Memory B cell (primary cell): ENCODE measurements around the gene SPATA46.
"Not testable (repeated sequence)": the region's sequence is repeated elsewhere in the genome, so short reads cannot be mapped to it uniquely, and the experiment has no call there.

Experiments used
- ATAC-seq: fragments of 150-1000 bp; cut with Tn5 transposase; 2 replicates; pipeline ENCODE4 v1.10.0; 2021; ENCODE audit warnings: low read depth, mild to moderate bottlenecking, moderate library complexity
- DNase-seq, 2 donors: peaks; one replicate each; pipeline ENCODE4 v3.0.0; 2022; ENCODE audit warnings: low spot score in 2 of 2
- H3K27ac Mint-ChIP-seq: one replicate; pipeline ENCODE4 v1.8.0; 2022; ENCODE audit warnings: mild to moderate bottlenecking, moderate library complexity, mixed read lengths
- H3K27me3 Mint-ChIP-seq: one replicate; pipeline ENCODE4 v1.8.0; 2022; ENCODE audit warnings: mixed read lengths
- H3K36me3 Mint-ChIP-seq: one replicate; pipeline ENCODE4 v1.8.0; 2022; ENCODE audit warnings: mild to moderate bottlenecking, mixed read lengths
- H3K4me1 Mint-ChIP-seq: one replicate; pipeline ENCODE4 v1.8.0; 2022; ENCODE audit warnings: mixed read lengths
- H3K4me3 Mint-ChIP-seq: one replicate; pipeline ENCODE4 v1.8.0; 2022; ENCODE audit warnings: mild to moderate bottlenecking, moderate library complexity, mixed read lengths
- H3K9me3 Mint-ChIP-seq: one replicate; pipeline ENCODE4 v1.8.0; 2022; ENCODE audit warnings: mixed read lengths

SPATA46 gene

DNA sequence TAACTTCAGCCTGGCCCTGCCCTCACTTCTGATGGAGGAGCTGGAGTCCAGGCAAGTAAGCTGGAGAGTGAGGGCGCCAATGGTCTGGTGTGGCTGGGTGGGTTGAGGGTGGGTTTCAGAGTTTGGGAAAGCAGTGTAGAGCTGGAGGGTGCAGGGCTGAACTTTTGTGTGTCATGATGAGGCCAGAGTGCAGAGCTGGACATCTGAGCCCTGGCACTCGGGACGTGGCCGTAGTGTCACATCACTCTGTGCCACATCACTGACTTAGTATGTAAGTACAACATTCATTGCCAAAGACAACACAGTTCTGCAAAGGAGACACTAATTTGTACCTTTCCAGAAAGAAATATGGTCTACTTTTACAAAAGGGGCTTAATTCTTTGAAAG lies 15.8 kb downstream of the SPATA46 start:
- H3K4me3 Mint-ChIP-seq: no peak overlapping the region
- H3K27me3 Mint-ChIP-seq: peaks cover 19% of the 10 kb centered on the region
- H3K36me3 Mint-ChIP-seq: no peaks in the 10 kb centered on the region
- no peak overlapping the region for H3K27ac Mint-ChIP-seq
- H3K4me1 Mint-ChIP-seq: peaks cover 2% of the 10 kb centered on the region
- H3K9me3 Mint-ChIP-seq: no peaks in the 10 kb centered on the region
- no peak for DNase-seq
- ATAC-seq: no peak

DNA sequence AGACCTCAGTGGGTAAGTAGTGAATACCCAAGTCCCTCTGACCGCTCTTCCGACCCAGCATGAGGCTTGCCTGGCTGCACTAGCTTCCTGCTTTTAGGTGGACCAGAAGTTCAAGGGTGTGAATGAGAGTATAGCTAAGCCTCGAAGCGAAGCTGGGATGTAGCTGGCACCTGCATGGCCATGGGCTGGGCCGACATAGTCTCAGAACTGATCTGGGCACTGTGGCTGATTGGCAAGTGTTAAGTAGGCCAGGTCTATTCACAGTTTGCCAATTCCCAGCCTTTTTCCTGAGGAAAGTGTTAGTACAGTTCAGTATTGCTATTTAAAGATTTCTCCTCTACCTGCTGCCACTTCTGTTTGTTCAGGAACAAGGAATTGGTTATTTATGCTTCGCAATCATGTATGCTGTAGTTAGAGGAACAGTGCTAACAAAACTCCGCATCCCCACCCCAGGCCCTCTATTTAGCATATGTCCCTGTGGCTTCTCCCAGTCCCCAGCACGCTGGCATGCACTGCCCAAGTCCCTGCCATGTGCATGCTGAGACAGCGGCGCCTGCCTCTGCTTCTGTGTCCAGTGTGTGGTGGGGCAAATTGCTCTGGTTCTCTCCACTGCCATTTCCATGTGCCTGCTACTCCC lies 16.3 kb downstream of the SPATA46 start:
- ATAC-seq (no peak), DNase-seq (no peak)
- H3K4me3 Mint-ChIP-seq: no peak overlapping the region
- H3K27me3 Mint-ChIP-seq: peaks cover 22% of the 10 kb centered on the region
- no peaks in the 10 kb centered on the region for H3K36me3 Mint-ChIP-seq
- H3K27ac Mint-ChIP-seq: no peak overlapping the region
- H3K4me1 Mint-ChIP-seq: peaks cover 2% of the 10 kb centered on the region
- no peaks in the 10 kb centered on the region for H3K9me3 Mint-ChIP-seq

DNA sequence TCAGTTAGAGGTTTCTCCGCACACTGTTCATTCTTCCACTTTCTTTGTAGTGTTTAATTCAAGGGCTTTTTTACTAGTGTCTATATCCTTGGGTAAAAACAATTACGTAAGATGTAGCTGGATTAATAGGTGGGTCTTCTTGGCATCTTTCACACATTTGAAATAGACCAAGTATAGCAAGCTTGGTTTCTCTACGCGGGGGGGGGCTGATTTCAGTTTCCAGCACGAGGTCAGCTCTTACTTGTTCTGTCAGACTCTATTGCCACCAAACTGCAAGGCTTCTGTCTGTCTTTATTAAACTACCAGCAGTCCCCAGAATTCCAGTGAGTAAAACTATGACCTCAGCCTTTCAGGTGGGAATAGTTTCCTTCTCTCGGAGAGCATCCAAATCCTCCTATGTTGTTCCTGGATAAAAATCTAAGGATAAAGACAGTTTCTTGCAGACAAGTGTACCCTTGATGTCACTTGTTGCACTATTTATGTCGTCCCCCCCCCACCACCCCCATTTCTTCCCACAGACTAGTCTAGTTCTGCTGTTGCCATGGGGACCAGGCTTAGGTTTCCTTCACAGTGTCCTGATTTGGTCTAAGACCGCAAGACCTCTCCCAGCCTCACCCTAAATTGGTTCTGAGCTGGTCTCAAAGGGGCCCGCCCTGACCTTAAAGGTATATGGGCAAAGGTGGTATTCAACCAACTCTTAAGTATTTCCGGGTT lies 17.0 kb downstream of the SPATA46 start:
- H3K36me3 Mint-ChIP-seq: no peaks in the 10 kb centered on the region
- DNase-seq (no peak), ATAC-seq (no peak)
- H3K27me3 Mint-ChIP-seq: peaks cover 20% of the 10 kb centered on the region
- H3K4me3 Mint-ChIP-seq: no peak overlapping the region
- H3K4me1 Mint-ChIP-seq: peaks cover 2% of the 10 kb centered on the region
- no peak overlapping the region for H3K27ac Mint-ChIP-seq
- no peaks in the 10 kb centered on the region for H3K9me3 Mint-ChIP-seq

DNA sequence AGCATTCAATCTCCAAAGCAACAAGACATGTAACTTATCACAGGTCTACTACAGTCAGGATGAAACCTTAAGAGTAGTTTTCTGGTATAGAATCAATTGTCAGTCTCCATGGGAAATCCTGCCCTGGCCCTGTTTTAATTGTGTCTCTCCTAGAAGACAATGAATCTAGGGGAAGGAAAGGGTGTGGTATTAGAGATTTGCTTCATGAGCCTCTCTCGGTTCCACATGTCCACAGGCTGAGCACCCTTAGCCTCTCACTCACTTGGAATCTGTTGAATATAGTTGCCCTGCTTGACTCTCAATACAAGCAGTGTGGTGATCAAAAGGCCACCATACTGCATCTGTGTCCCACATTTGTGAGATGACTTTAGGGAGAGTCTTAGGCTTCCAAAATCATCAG lies 17.7 kb downstream of the SPATA46 start:
- Mint-ChIP-seq H3K4me1 (no peaks in the 10 kb centered on the region), H3K4me3 (no peak overlapping the region), H3K27ac (no peak overlapping the region), H3K36me3 (no peaks in the 10 kb centered on the region), H3K9me3 (no peaks in the 10 kb centered on the region), H3K27me3 (peaks cover 18% of the 10 kb centered on the region)
- DNase-seq: no peak
- no peak for ATAC-seq

DNA sequence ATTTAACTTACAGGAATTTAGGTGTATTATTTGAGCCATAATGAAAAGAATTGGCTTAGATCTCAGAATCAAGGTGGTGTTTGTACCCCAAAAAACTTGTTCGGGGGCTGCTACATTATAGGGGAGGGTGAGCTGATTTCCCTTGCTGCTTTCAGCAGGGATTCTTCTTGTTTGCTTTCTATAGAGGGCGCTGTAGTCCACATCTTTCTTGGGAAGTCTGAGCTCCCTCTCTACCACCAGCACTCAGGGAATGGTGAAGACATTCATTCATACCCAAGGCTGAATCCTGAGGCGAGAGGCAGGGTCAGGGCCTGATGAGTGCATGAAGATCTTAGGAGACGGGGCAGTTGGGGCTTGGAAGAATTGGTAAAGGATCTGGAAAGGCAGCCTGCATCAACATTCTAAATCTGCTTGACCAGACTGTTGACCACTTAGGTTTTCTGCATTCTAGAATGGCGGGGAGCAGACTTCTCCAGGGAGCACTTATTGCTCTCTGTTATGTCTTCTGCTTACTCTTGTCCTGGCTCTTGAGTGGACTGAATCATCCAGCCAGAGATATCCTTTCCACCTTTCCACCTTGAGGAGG lies 18.9 kb downstream of the SPATA46 start:
- no peak for DNase-seq
- peaks cover 14% of the 10 kb centered on the region for H3K27me3 Mint-ChIP-seq
- H3K27ac Mint-ChIP-seq: no peak overlapping the region
- no peaks in the 10 kb centered on the region for H3K36me3 Mint-ChIP-seq
- ATAC-seq: no peak
- no peaks in the 10 kb centered on the region for H3K4me1 Mint-ChIP-seq
- H3K9me3 Mint-ChIP-seq: no peaks in the 10 kb centered on the region
- H3K4me3 Mint-ChIP-seq: no peak overlapping the region

DNA sequence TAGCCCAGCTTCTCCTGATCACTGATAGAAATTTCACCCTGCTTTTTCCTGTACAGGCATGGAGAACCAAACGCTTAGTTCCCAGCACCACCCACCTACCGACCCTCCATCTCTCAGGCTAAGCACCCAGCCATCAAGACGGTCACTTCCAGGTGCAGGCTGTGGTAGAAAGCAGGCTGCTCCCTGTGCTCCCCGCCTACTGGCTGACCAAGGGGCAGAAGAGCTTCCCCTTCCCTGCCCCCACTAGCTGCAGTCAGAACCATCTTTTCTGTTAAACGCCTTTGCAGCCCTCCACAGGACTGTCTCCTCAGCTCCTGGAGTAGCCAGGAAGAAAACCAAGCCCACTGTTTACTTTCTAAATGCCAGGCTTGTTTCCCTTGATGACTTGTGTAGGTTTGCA lies 23.0 kb downstream of the SPATA46 start:
- H3K4me1 Mint-ChIP-seq: no peaks in the 10 kb centered on the region
- H3K4me3 Mint-ChIP-seq: no peak overlapping the region
- no peak for ATAC-seq
- DNase-seq: no peak
- H3K27me3 Mint-ChIP-seq: peaks cover 15% of the 10 kb centered on the region
- H3K9me3 Mint-ChIP-seq: no peaks in the 10 kb centered on the region
- H3K27ac Mint-ChIP-seq: no peak overlapping the region
- no peaks in the 10 kb centered on the region for H3K36me3 Mint-ChIP-seq

DNA sequence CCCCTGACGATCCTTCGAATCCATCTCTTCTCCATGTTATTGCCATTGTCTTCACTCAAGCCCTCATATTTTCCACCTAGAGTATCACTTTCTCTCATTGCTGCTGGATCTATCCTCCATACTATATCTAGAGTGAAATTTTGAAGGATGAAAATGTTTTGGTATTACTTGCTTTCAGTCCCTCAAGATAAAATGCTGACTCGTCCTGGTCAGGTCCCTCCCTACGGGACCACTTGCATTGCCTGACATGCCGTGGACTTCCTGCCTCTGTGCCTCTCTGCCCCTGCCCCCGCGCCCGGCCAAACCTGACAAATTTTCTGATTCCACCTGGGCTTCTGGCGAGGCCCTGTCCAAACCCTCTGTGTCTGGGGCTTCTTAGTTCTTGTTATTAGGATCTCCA lies 23.6 kb downstream of the SPATA46 start:
- H3K9me3 Mint-ChIP-seq: no peaks in the 10 kb centered on the region
- H3K4me1 Mint-ChIP-seq: no peaks in the 10 kb centered on the region
- no peak for ATAC-seq
- no peak for DNase-seq
- peaks cover 15% of the 10 kb centered on the region for H3K27me3 Mint-ChIP-seq
- no peaks in the 10 kb centered on the region for H3K36me3 Mint-ChIP-seq
- no peak overlapping the region for H3K27ac Mint-ChIP-seq
- H3K4me3 Mint-ChIP-seq: no peak overlapping the region

DNA sequence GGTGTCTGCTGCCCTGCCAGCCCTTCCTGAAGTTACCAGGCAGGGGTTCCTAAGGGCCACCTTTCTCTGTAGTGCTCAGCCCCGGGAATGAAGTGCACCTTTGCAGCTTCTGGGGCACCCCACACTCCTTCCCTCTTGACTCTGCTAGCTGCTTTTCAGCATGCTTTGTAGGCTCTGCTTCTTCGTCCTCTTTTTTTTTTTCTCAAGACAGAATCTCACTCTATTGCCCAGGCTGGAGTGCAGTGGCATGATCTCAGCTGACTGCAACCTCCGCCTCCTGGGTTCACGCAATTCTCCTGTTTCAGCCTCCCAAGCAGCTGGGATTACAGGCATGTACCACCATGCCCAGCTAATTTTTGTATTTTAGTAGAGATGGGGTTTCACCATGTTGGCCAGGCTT lies 24.8 kb downstream of the SPATA46 start:
- ATAC-seq, H3K9me3 Mint-ChIP-seq, H3K4me1 Mint-ChIP-seq, H3K27me3 Mint-ChIP-seq, DNase-seq, H3K4me3 Mint-ChIP-seq, H3K27ac Mint-ChIP-seq, H3K36me3 Mint-ChIP-seq: not testable (repeated sequence)

DNA sequence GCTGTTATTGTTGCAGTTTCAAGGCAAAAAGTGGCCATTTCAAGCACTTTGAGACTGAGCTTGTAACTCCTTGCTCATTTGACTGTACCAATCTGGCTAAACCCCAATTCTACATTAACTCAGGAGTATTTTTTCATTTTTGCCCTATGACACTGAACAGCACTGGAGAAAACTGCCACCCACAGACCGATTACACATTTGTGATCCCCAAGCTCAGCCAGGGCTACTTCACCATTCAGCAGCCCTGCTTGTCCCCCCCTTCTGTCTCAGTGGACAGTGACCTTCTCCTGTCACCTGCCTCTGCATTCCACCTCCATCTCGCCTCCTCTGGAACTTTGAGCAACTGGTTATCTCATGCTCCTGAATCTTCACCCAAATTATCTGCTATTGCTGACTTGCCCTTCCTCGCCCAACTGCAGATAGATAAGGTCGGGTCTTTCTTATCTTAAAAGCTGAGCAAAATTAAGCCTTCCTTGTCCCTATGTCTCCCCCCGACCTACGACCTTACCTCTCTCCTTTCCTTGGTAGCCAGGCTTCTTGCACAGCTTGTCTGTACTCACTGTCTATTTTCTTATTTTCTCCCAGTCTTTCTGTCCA lies 25.3 kb downstream of the SPATA46 start:
- H3K36me3 Mint-ChIP-seq: no peaks in the 10 kb centered on the region
- ATAC-seq (no peak), DNase-seq (no peak)
- H3K4me3 Mint-ChIP-seq: no peak overlapping the region
- H3K4me1 Mint-ChIP-seq: no peaks in the 10 kb centered on the region
- no peaks in the 10 kb centered on the region for H3K9me3 Mint-ChIP-seq
- H3K27ac Mint-ChIP-seq: no peak overlapping the region
- H3K27me3 Mint-ChIP-seq: peaks cover 9% of the 10 kb centered on the region

DNA sequence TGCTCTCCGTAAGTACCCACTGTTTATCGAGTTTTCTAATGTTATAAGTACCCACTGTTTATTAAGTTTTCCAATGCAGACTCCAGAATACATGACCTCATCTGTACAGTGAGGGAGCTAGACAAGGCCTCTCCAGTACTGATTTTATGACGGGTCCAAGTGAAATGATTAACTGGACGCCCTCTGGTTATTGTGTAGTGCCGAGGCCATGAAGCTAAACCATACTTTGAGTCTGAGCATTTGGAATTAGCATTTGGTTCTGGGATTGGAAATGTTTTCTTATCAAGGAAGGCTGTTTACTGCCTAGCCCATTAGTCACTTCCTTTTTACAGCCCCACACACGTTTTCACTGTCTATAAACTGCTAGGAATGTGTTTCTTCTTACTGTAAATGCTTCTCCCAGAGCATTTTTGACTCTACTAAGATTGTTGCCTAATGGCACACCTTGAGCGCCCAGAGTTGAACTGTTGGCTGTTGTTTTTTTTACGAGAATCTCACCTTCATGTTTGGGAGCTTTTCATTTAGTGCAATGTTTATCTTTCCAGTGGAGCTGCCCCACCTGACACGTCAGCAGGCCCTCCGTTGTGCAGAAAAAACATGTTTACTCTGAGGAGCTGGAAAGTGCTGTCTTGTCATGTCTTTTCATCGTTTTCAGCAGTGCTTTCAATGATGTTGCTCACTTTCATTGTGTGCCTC lies 26.9 kb downstream of the SPATA46 start:
- H3K4me3 Mint-ChIP-seq: no peak overlapping the region
- no peaks in the 10 kb centered on the region for H3K36me3 Mint-ChIP-seq
- no peak overlapping the region for H3K27ac Mint-ChIP-seq
- H3K27me3 Mint-ChIP-seq: peaks cover 6% of the 10 kb centered on the region
- H3K4me1 Mint-ChIP-seq: no peaks in the 10 kb centered on the region
- H3K9me3 Mint-ChIP-seq: no peaks in the 10 kb centered on the region
- DNase-seq (no peak), ATAC-seq (no peak)

DNA sequence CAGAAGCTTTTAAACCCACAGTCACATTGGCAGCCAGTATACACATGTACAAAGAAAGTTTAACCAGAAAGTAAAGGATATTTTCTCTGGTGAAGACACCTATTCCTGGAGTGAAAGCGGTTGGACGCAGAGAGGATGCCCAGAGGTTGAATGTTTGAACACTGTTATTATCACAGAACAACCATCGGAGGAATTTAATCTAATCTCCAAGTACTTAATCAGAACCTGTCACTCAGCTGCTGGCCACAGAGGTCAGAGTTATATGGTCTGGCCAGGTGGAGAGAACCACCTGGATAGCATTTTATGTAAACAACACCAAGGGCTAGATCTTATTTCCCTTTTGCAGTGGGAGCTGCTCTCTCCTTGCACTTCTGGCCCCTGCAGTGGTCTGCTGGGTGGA lies 29.4 kb downstream of the SPATA46 start:
- no peak overlapping the region for H3K27ac Mint-ChIP-seq
- DNase-seq: no peak
- no peaks in the 10 kb centered on the region for H3K4me1 Mint-ChIP-seq
- H3K9me3 Mint-ChIP-seq: no peaks in the 10 kb centered on the region
- H3K36me3 Mint-ChIP-seq: no peaks in the 10 kb centered on the region
- ATAC-seq: no peak
- H3K27me3 Mint-ChIP-seq: peaks cover 4% of the 10 kb centered on the region
- H3K4me3 Mint-ChIP-seq: no peak overlapping the region

DNA sequence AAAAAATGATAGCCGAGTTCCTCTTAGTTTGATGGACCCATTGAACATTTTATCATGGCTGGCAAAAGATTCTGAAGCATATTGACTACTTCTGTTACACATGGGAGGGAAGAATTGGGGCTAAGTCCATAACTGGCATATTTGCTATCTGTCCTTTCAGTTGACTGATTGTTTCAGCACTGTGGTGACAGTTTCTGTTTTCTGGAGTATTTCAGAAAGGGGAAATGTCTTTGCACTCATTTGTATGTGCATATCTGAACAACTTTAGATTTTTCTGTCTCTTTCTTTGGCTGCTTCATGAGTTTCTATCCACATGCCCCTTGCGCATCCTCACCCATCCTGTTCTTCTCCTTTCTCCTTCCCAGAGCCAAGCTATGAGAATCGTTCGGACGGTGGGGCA lies 33.2 kb downstream of the SPATA46 start:
- Mint-ChIP-seq H3K9me3 (no peaks in the 10 kb centered on the region), H3K4me3 (no peak overlapping the region), H3K4me1 (no peaks in the 10 kb centered on the region), H3K36me3 (no peaks in the 10 kb centered on the region), H3K27ac (no peak overlapping the region), H3K27me3 (peaks cover 2% of the 10 kb centered on the region)
- ATAC-seq (no peak), DNase-seq (no peak)

DNA sequence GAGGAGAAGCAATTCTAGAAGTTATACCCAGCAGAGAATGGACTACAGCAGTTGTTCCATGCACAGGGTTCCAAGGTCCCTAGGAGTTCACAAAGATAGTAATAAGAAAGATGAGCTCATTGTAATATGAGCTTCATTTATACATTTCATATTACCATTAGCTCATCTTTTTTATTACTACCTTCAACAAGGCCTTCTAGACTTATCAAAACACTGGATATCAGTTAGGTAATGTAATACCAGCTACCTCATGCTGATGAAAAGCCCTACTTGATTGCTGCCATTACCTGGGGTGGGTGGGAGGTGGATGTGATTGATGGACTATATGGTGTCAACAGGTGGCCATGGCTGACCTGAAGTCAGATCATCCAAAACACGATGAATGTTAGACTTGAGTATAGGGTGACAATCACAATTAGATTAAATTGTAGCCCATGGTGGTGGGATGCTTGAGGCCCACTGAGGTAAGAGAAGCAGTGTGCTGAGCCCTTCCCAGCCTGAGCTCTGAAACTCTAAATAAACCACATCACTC lies 34.1 kb downstream of the SPATA46 start:
- no peaks in the 10 kb centered on the region for H3K4me1 Mint-ChIP-seq
- DNase-seq (no peak), ATAC-seq (no peak)
- H3K36me3 Mint-ChIP-seq: no peaks in the 10 kb centered on the region
- H3K4me3 Mint-ChIP-seq: no peak overlapping the region
- H3K27me3 Mint-ChIP-seq: peaks cover 2% of the 10 kb centered on the region
- H3K9me3 Mint-ChIP-seq: no peaks in the 10 kb centered on the region
- no peak overlapping the region for H3K27ac Mint-ChIP-seq
